HuH-7 (cell line): Measurements from ENCODE around the gene CLDN34.

Experiments
- DNase-seq: peaks from one replicate; pipeline ENCODE4 v3.0.0; 2011; ENCODE audit warnings: low spot score

Gene CLDN34

DNA sequence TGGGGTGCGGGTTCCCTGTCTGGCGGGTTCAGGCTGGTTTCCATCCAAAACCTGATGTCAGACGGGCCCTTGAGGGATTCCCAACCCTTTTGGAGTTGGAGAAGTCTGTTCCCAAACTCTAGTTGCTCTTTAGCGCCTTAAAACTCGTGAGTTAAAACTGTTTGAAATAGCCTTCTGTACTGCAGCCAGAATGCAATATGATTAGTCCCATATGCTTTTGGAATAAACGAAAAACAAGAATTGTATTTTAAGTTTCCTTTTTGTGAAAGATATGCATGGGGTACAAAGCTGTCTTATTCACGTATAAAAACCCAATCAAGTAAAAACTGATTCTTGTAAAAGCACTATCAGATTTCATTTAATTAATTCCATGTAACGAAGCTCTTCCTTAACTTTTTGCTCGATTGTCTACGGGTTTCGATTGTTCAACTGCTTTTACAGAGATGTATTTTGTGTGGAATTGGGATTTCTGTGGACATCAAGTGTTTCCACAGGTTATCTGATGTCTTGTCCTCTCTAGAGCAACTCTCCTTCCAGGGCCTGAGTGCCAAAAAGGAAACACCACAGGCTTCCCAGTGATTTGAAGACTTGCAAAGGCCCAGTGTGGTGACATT, 49.5 kb downstream of the CLDN34 start:
- no peak for DNase-seq

DNA sequence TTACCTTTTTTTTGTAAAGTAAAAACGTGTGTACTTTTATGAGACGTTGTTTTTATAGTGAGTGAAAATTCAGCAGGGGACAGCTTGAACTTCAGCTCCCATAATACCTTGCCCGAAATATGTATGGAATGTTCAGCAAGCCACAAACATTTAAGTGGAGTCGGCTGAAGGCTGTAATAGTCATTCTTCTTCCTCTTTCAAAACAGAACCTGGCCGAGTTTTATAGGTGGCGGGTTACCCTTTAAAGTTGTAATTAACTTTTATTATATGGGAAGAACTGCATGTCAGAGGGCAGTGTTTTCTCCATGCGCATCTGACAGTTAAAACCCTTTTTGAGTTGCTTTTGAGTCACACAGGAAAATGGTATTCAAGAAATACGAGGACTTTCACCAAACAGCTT, 50.7 kb downstream of the CLDN34 start:
- peak; percentile 57 for DNase-seq
